Vagina (tissue), 2 donors: ENCODE data around the gene SLC16A5. TPM values are rescaled to one million over a fixed set of nuclear protein-coding genes. Genes with fewer than 3 reads are reported as not detected.

Source experiments
- DNase-seq, 2 donors: peaks; one replicate each; pipeline ENCODE4 v3.0.0-alpha.2; 2017; ENCODE audit errors: extremely low spot score in 2 of 2
- H3K27ac ChIP-seq: fragments of 200-600 bp; sonication (generic); one replicate; pipeline ENCODE4 v1.5.1; 2019
- H3K27me3 ChIP-seq: fragments of 200-600 bp; sonication (generic); one replicate; pipeline ENCODE4 v1.5.1; 2019
- H3K36me3 ChIP-seq, 2 donors: fragments of 200-600 bp; sonication (generic); one replicate each; pipeline ENCODE4 v1.5.1; 2017 to 2019
- H3K4me1 ChIP-seq: fragments of 200-600 bp; sonication (generic); one replicate; pipeline ENCODE4 v1.5.1; 2019
- H3K4me3 ChIP-seq, 2 donors: fragments of 200-600 bp; sonication (generic); 1 replicate in 1 of 2; 2 replicates in 1 of 2; pipeline ENCODE4 v1.5.1; 2016 to 2019
- H3K9me3 ChIP-seq: fragments of 200-600 bp; sonication (generic); one replicate; pipeline ENCODE4 v1.5.1; 2019
- CTCF ChIP-seq, 3 experiments: fragments of 450-650 bp in 2 of 3; fragments of 200-600 bp in 1 of 3; sonication (generic) in 1 of 3; IDR thresholded peaks; one replicate each; pipeline ENCODE4 v1.5.1; 2017 to 2019; ENCODE audit warnings: antibody characterized with exemption in 3 of 3, mild to moderate bottlenecking in 2 of 3, moderate library complexity in 2 of 3
- POLR2A ChIP-seq, 2 donors: fragments of 450-650 bp; IDR thresholded peaks; one replicate each; pipeline ENCODE4 v1.6.1; 2017; ENCODE audit warnings: antibody characterized with exemption in 2 of 2, mild to moderate bottlenecking in 2 of 2, moderate library complexity in 2 of 2
- POLR2AphosphoS5 ChIP-seq, 2 donors: sonication (generic); formaldehyde crosslinking; IDR thresholded peaks; one replicate each; pipeline ENCODE4 v1.9.0; 2017; ENCODE audit warnings: antibody characterized with exemption in 2 of 2, mild to moderate bottlenecking in 2 of 2, low read depth in 1 of 2; ENCODE audit not compliant: insufficient read depth in 1 of 2
- intact Hi-C: fragments of 100-400 bp; cut with DNase I; formaldehyde crosslinking; loops from one replicate; pipeline ENCODE4 v1.15.1; 2023
- total RNA-seq: library from RNA; depleted of rRNA; stranded (reverse); fragments of >200 nt; gene quantifications from one replicate; pipeline ENCODE4 v1.2.3, GENCODE V29; 2016

SLC16A5 gene
- total RNA-seq, 1 donor from 2014 or later: 26.8 TPM

DNA sequence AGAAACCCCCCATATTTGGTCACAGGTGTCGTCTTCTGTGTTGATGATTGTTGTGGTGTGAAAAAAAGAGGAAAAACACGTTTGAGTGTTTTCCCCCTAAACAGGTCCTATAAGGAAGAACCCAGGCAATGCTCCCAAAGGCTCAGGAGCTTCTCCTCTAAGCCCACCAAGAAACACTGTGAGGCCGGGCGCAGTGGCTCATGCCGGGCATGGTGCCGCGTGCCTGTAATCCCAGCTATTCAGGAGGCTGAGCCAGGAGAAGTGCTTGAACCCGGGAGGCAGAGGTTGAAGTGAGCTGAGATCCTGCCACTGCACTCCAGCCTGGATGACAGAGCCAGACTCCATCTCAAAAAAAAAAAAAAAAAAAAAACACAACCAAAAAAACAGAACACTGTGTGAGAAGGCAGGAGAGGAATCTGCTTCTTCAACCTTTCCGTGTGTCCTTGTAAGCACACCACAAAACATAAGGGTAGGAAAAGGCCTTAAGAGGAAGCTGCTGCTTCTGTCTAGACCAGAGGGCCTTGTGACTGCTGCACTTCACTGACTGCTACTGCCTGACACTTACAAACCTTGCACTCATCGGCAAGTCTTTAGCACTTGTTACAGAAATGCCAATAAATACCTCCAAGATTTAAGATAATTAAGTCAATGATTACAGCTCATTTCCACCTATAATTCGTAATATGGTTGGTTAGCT is 57.2 kb downstream of the SLC16A5 start:
- TF ChIP-seq CTCF (IDR thresholded peaks at IDR 0.05): no peak
- no peak for TF ChIP-seq POLR2A (IDR thresholded peaks at IDR 0.05)
- no peak for TF ChIP-seq POLR2AphosphoS5 (IDR thresholded peaks at IDR 0.05; ENCODE audit: insufficient read depth in 1 of 2, low read depth in 1 of 2)
- intact Hi-C loops: no loop called here

DNA sequence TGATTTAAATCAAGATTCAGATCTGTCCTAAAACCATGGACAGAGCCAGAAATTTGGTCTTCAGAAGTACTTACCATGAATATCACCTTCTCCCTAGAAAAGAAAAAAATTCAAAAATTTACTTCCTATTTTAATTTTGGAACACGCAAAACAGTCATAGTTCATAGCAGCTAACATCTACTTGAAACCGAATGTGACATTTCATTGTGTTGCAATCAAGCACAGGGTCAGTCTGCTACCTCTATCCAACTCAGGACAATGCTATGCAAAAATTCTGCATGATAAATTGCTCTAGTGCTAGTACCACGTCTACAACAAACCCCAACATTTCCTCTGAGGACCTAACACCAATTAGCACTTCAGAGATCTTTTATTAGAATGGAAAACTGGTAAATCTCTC is 58.8 kb downstream of the SLC16A5 start:
- Histone ChIP-seq H3K9me3 (no peaks in the 10 kb centered on the region), H3K4me3 (no peak overlapping the region), H3K27ac (no peak overlapping the region), H3K27me3 (no peaks in the 10 kb centered on the region), H3K4me1 (no peaks in the 10 kb centered on the region), H3K36me3 (peaks cover 0 to 45% of the 10 kb centered on the region in 2 donors)
- intact Hi-C loops: no loop called here
- TF ChIP-seq POLR2A (IDR thresholded peaks at IDR 0.05): no peak
- no peak for TF ChIP-seq POLR2AphosphoS5 (IDR thresholded peaks at IDR 0.05; ENCODE audit: insufficient read depth in 1 of 2, low read depth in 1 of 2)
- TF ChIP-seq CTCF (IDR thresholded peaks at IDR 0.05): no peak
- no peak for DNase-seq

More for the DNA sequence above, 57.2 kb downstream of the SLC16A5 start:
- Histone ChIP-seq H3K36me3 (peaks cover 0 to 45% of the 10 kb centered on the region in 2 donors), H3K4me1 (no peaks in the 10 kb centered on the region), H3K27me3 (no peaks in the 10 kb centered on the region), H3K27ac (no peak overlapping the region), H3K4me3 (no peak overlapping the region), H3K9me3 (no peaks in the 10 kb centered on the region)
- DNase-seq: no peak

DNA sequence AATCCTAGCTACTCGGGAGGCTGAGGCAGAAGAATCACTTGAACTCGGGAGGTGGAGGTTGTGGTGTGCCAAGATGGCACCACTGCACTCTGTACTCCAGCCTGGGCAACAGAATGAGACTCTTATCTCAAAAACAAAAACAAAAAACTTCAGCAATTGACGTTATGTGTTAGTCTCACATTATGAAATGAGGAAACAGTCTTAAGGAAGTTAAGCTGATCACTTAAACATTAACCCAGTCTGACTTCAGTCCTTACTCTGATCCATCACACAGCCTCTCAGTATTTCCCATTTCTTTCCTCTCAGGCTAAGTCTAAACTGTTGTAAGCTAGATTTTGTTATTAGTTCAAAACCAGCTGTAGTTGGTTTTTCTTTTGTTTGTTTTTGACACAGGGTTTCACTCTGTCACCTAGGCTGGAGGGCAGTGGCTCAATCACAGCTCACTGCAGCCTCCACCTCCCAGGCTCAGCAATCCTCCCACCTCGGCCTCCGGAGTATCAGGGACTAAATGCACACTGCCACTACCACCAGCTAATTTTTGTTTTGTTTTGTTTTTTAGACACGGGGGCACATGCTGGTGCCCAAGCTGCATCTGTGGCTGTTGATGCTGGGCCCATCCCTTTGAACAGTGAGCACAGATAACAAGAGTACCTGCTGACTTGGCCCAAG is 60.3 kb downstream of the SLC16A5 start:
- DNase-seq: no peak
- peaks cover 0 to 45% of the 10 kb centered on the region in 2 donors for H3K36me3 ChIP-seq
- no peak overlapping the region for H3K4me3 ChIP-seq
- H3K4me1 ChIP-seq: peaks cover 10% of the 10 kb centered on the region
- H3K27me3 ChIP-seq: no peaks in the 10 kb centered on the region
- no peaks in the 10 kb centered on the region for H3K9me3 ChIP-seq
- intact Hi-C loops: no loop called here
- TF ChIP-seq POLR2AphosphoS5 (IDR thresholded peaks at IDR 0.05; ENCODE audit: insufficient read depth in 1 of 2, low read depth in 1 of 2): no peak
- TF ChIP-seq POLR2A (IDR thresholded peaks at IDR 0.05): no peak
- no peak for TF ChIP-seq CTCF (IDR thresholded peaks at IDR 0.05)
- H3K27ac ChIP-seq: no peak overlapping the region

GRCh38 chr17:75151930-75152329 is 64.2 kb downstream of the SLC16A5 start:
- no peak for DNase-seq
- Histone ChIP-seq H3K27me3 (no peaks in the 10 kb centered on the region), H3K4me1 (peaks cover 28% of the 10 kb centered on the region), H3K27ac (no peak overlapping the region), H3K4me3 (no peak overlapping the region), H3K36me3 (peaks cover 0 to 15% of the 10 kb centered on the region in 2 donors), H3K9me3 (no peaks in the 10 kb centered on the region)
- TF ChIP-seq POLR2AphosphoS5 (IDR thresholded peaks at IDR 0.05; ENCODE audit: insufficient read depth in 1 of 2, low read depth in 1 of 2): no peak
- no peak for TF ChIP-seq POLR2A (IDR thresholded peaks at IDR 0.05)
- no peak for TF ChIP-seq CTCF (IDR thresholded peaks at IDR 0.05)
- intact Hi-C loops: no loop called here

DNA sequence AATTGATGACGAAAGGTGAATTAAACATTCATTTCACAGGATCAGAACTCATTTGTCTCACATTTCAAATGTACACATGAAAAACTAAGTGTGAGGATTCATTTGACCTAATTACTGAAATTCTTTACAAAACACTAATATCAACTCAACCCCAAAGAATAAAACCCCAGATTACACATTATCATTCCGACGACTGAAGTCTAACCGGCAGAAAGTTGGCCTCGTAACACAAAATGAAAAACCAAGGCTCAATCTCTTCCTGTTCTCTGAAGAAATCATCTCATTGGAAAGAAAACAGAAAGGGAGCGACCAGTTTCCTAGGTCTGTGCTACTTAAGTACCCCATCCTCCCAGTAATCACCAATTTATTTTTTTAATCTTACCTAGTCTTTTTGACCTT is 64.8 kb downstream of the SLC16A5 start:
- no peaks in the 10 kb centered on the region for H3K27me3 ChIP-seq
- no peak overlapping the region for H3K27ac ChIP-seq
- intact Hi-C loops: no loop called here
- no peak for DNase-seq
- peaks cover 0 to 9% of the 10 kb centered on the region in 2 donors for H3K36me3 ChIP-seq
- peaks cover 28% of the 10 kb centered on the region for H3K4me1 ChIP-seq
- H3K9me3 ChIP-seq: no peaks in the 10 kb centered on the region
- peak overlapping the region in 1 of 2 donors; percentile 85 for H3K4me3 ChIP-seq
- TF ChIP-seq CTCF (IDR thresholded peaks at IDR 0.05): no peak
- TF ChIP-seq POLR2AphosphoS5 (IDR thresholded peaks at IDR 0.05; ENCODE audit: insufficient read depth in 1 of 2, low read depth in 1 of 2): no peak
- no peak for TF ChIP-seq POLR2A (IDR thresholded peaks at IDR 0.05)
